A549 (cell line): ENCODE results near the gene RALGAPA1.

Experiments
- CBX2 ChIP-seq: fragments of 200-600 bp; sonication (generic); IDR thresholded peaks from 2 replicates; pipeline ENCODE4 v1.6.1; 2016; ENCODE audit warnings: low read depth, mild to moderate bottlenecking, borderline replicate concordance
- ESRRA ChIP-seq: fragments of 150-350 bp; IDR thresholded peaks from 2 replicates; pipeline ENCODE4 v1.6.1; 2014; ENCODE audit warnings: mild to moderate bottlenecking, low read length, borderline replicate concordance
- JUN ChIP-seq, 2 experiments: fragments of >200 bp; sonication (Bioruptor Twin); formaldehyde crosslinking; IDR thresholded peaks; 2 replicates in 1 of 2; 3 replicates in 1 of 2; pipeline ENCODE4 v1.6.1; 2016 to 2017
- PBX3 ChIP-seq: IDR thresholded peaks from 2 replicates; pipeline ENCODE4 v1.6.1; 2012
- PHF8 ChIP-seq: fragments of 200-600 bp; sonication (generic); IDR thresholded peaks from 2 replicates; pipeline ENCODE4 v1.6.1; 2016; ENCODE audit warnings: low read depth, mild to moderate bottlenecking, antibody characterized with exemption, moderate library complexity, borderline replicate concordance
- POLR2A ChIP-seq: IDR thresholded peaks from 2 replicates; pipeline ENCODE4 v1.6.1; 2012; ENCODE audit warnings: mild to moderate bottlenecking, low read length
- POLR2AphosphoS2 ChIP-seq: conservative IDR thresholded peaks from 2 replicates; pipeline ENCODE4 v1.6.1; 2012; ENCODE audit warnings: low read length, improper control_type of control experiment, inconsistent platforms
- SREBF2 ChIP-seq: fragments of 450-650 bp; IDR thresholded peaks from 2 replicates; pipeline ENCODE4 v1.6.1; 2014; ENCODE audit warnings: mild to moderate bottlenecking, moderate library complexity
- ZFP36 ChIP-seq: fragments of 450-650 bp; IDR thresholded peaks from 2 replicates; pipeline ENCODE4 v1.6.1; 2014; ENCODE audit warnings: borderline replicate concordance; ENCODE audit not compliant: partially characterized antibody
- TF ChIP-seq, protein P1 (sequence below): fragments of >200 bp; sonication (Bioruptor Twin); formaldehyde crosslinking; IDR thresholded peaks from 3 replicates; pipeline ENCODE4 v1.5.1; 2016

DNA sequence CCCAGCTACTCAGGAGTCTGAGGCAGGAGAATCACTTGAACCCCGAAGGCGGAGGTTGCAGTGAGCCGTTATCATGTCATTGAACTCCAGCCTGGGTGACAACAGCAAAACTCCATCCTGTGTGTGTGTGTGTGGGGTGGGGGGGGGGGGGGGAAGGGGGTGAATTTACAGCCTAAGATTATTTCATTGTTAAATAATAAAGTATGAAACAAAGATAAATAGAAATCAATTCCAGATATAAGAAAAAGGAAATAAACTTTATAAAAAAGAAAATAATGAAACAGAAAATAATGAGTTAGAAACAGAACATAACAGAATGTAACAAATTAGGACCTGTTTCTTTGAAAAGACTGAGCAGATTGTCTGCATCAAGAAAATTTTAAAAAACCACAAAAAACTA lies 191.6 kb downstream of the RALGAPA1 start:
- TF ChIP-seq ESRRA (no peak), PHF8 (no peak), ZFP36 (no peak), POLR2A (no peak), PBX3 (no peak), JUN (IDR thresholded peaks at IDR 0.05) (no peak), POLR2AphosphoS2 (no peak), SREBF2 (no peak), CBX2 (no peak)
- TF ChIP-seq, protein P1, sequence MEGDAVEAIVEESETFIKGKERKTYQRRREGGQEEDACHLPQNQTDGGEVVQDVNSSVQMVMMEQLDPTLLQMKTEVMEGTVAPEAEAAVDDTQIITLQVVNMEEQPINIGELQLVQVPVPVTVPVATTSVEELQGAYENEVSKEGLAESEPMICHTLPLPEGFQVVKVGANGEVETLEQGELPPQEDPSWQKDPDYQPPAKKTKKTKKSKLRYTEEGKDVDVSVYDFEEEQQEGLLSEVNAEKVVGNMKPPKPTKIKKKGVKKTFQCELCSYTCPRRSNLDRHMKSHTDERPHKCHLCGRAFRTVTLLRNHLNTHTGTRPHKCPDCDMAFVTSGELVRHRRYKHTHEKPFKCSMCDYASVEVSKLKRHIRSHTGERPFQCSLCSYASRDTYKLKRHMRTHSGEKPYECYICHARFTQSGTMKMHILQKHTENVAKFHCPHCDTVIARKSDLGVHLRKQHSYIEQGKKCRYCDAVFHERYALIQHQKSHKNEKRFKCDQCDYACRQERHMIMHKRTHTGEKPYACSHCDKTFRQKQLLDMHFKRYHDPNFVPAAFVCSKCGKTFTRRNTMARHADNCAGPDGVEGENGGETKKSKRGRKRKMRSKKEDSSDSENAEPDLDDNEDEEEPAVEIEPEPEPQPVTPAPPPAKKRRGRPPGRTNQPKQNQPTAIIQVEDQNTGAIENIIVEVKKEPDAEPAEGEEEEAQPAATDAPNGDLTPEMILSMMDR = no peak
